Mesenchymal stem cell (in vitro differentiated cells and primary cell): ENCODE measurements around the gene CDH5.

Experiments used
- DNase-seq: peaks from one replicate; pipeline ENCODE4 v3.0.0-alpha.2; 2013
- H2AFZ ChIP-seq: one replicate; pipeline ENCODE4 v1.6.1; 2013; ENCODE audit warnings: low read depth, mild to moderate bottlenecking, control low read depth, inconsistent platforms, low read length, moderate library complexity
- H2AK5ac ChIP-seq: 2 replicates; pipeline ENCODE4 v1.6.1; 2013; ENCODE audit warnings: low read length, moderate library complexity, mild to moderate bottlenecking, inconsistent platforms; ENCODE audit not compliant: severe bottlenecking
- H2BK120ac ChIP-seq: one replicate; pipeline ENCODE4 v1.6.1; 2013; ENCODE audit warnings: low read depth, mild to moderate bottlenecking, inconsistent platforms, low read length, moderate library complexity
- H2BK12ac ChIP-seq, 2 experiments: one replicate each; pipeline ENCODE4 v1.6.1; 2013; ENCODE audit warnings: inconsistent platforms in 2 of 2, low read length in 2 of 2, mild to moderate bottlenecking in 2 of 2, moderate library complexity in 2 of 2, control low read depth in 1 of 2
- H2BK15ac ChIP-seq: one replicate; pipeline ENCODE4 v1.6.1; 2013; ENCODE audit warnings: mild to moderate bottlenecking, low read depth, inconsistent platforms; ENCODE audit not compliant: poor library complexity, severe bottlenecking
- H2BK5ac ChIP-seq: 2 replicates; pipeline ENCODE4 v1.6.1; 2013; ENCODE audit warnings: low read depth, mild to moderate bottlenecking, low read length, control low read depth, inconsistent platforms; ENCODE audit not compliant: poor library complexity, severe bottlenecking
- H3K14ac ChIP-seq, 2 experiments: one replicate each; pipeline ENCODE4 v1.6.1; 2013; ENCODE audit warnings: inconsistent platforms in 2 of 2, low read length in 2 of 2, control low read depth in 1 of 2, mild to moderate bottlenecking in 1 of 2, moderate library complexity in 1 of 2
- H3K18ac ChIP-seq, 2 experiments: one replicate each; pipeline ENCODE4 v1.6.1; 2013; ENCODE audit warnings: inconsistent platforms in 2 of 2, low read length in 2 of 2, control low read depth in 1 of 2, low read depth in 1 of 2, mild to moderate bottlenecking in 1 of 2
- H3K23ac ChIP-seq, 2 experiments: one replicate each; pipeline ENCODE4 v1.6.1; 2013; ENCODE audit warnings: inconsistent platforms in 2 of 2, low read length in 2 of 2, mild to moderate bottlenecking in 2 of 2, moderate library complexity in 2 of 2, control low read depth in 1 of 2
- H3K27ac ChIP-seq: 2 replicates; pipeline ENCODE4 v1.5.1; 2013; ENCODE audit warnings: mild to moderate bottlenecking, moderate library complexity, low read length, control low read depth, inconsistent platforms; ENCODE audit not compliant: poor library complexity, severe bottlenecking
- H3K27me3 ChIP-seq, 2 experiments: 2 replicates each; pipeline versions ENCODE4 v1.6.1 to v1.7.0; 2013; ENCODE audit warnings: low read length in 2 of 2, mild to moderate bottlenecking in 2 of 2, moderate library complexity in 2 of 2, control low read depth in 1 of 2, inconsistent platforms in 1 of 2; ENCODE audit not compliant: control insufficient read depth in 1 of 2, insufficient read depth in 1 of 2
- H3K36me3 ChIP-seq, 2 experiments: 2 replicates each; pipeline versions ENCODE4 v1.6.1 to v1.7.0; 2013; ENCODE audit warnings: low read length in 2 of 2, control low read depth in 1 of 2, inconsistent platforms in 1 of 2, low read depth in 1 of 2, mild to moderate bottlenecking in 1 of 2; ENCODE audit not compliant: insufficient read depth in 2 of 2, control insufficient read depth in 1 of 2
- H3K4ac ChIP-seq, 2 experiments: one replicate each; pipeline ENCODE4 v1.6.1; 2013; ENCODE audit warnings: inconsistent platforms in 2 of 2, low read length in 2 of 2, mild to moderate bottlenecking in 2 of 2, moderate library complexity in 2 of 2, control low read depth in 1 of 2, low read depth in 1 of 2
- H3K4me1 ChIP-seq: 2 replicates; pipeline ENCODE4 v1.6.1; 2013; ENCODE audit warnings: low read depth, low read length, control low read depth; ENCODE audit not compliant: control insufficient read depth, insufficient read depth
- H3K4me2 ChIP-seq: 2 replicates; pipeline ENCODE4 v1.6.1; 2013; ENCODE audit warnings: low read length, mild to moderate bottlenecking, inconsistent platforms; ENCODE audit not compliant: poor library complexity, severe bottlenecking
- H3K4me3 ChIP-seq, 2 experiments: 2 replicates each; pipeline versions ENCODE4 v1.5.1 to v1.7.0; 2013; ENCODE audit warnings: low read length in 2 of 2, mild to moderate bottlenecking in 2 of 2, control low read depth in 1 of 2, low read depth in 1 of 2; ENCODE audit not compliant: insufficient read depth in 1 of 2
- H3K79me1 ChIP-seq: replicated peaks from 2 replicates; pipeline ENCODE4 v1.6.1; 2013; ENCODE audit warnings: mild to moderate bottlenecking, control low read depth, low read length, inconsistent platforms; ENCODE audit not compliant: poor library complexity, severe bottlenecking
- H3K9ac ChIP-seq: 2 replicates; pipeline ENCODE4 v1.7.0; 2013; ENCODE audit warnings: mild to moderate bottlenecking, low read length, moderate library complexity
- H3K9me3 ChIP-seq: 2 replicates; pipeline ENCODE4 v1.7.0; 2013; ENCODE audit warnings: mild to moderate bottlenecking, low read length; ENCODE audit not compliant: control insufficient read depth
- H4K8ac ChIP-seq: one replicate; pipeline ENCODE4 v1.6.1; 2013; ENCODE audit warnings: inconsistent platforms, mild to moderate bottlenecking, low read length, moderate library complexity
- H4K91ac ChIP-seq: one replicate; pipeline ENCODE4 v1.6.1; 2013; ENCODE audit warnings: mild to moderate bottlenecking, low read length, inconsistent platforms
- WGBS: methylation state at CpG from one replicate; pipeline ENCODE4 v1.1.7; 2013; ENCODE audit warnings: mixed read lengths; 5-methylcytosine and 5-hydroxymethylcytosine counted together

The CDH5 gene

GRCh38 chr16:66431760-66432159 lies 65.3 kb downstream of the CDH5 start:
- Histone ChIP-seq H2BK12ac (no peak overlapping the region), H3K4me2 (no peak overlapping the region), H3K9ac (no peak overlapping the region), H3K18ac (no peak overlapping the region), H3K27me3 (peaks cover 0 to 31% of the 10 kb centered on the region in 2 experiments), H3K23ac (no peak overlapping the region), H2BK15ac (no peak overlapping the region), H3K14ac (no peak overlapping the region), H2BK5ac (no peak overlapping the region), H2BK120ac (no peak overlapping the region), H3K4ac (no peak overlapping the region), H4K91ac (no peak overlapping the region), H3K27ac (no peak overlapping the region), H3K4me3 (no peak overlapping the region), H4K8ac (no peak overlapping the region), H3K36me3 (peaks cover 0 to 7% of the 10 kb centered on the region in 2 experiments), H3K4me1 (peaks cover 39% of the 10 kb centered on the region), H2AFZ (no peak overlapping the region), H3K79me1 (peaks cover 15% of the 10 kb centered on the region), H2AK5ac (no peak overlapping the region), H3K9me3 (no peaks in the 10 kb centered on the region)
- no peak for DNase-seq
- WGBS = 88% methylated on average over 8 of the region's 8 CpGs

GRCh38 chr16:66432429-66432828 lies 65.9 kb downstream of the CDH5 start:
- no peak overlapping the region for H3K18ac ChIP-seq
- H2BK15ac ChIP-seq = no peak overlapping the region
- H3K4me3 ChIP-seq = no peak overlapping the region
- no peak for DNase-seq
- H4K8ac ChIP-seq = no peak overlapping the region
- no peak overlapping the region for H2BK120ac ChIP-seq
- no peak overlapping the region for H3K14ac ChIP-seq
- no peak overlapping the region for H2BK5ac ChIP-seq
- H3K4me2 ChIP-seq = no peak overlapping the region
- peaks cover 0 to 11% of the 10 kb centered on the region in 2 experiments for H3K36me3 ChIP-seq
- H3K9ac ChIP-seq = no peak overlapping the region
- peaks cover 18% of the 10 kb centered on the region for H3K79me1 ChIP-seq
- peaks cover 41% of the 10 kb centered on the region for H3K4me1 ChIP-seq
- H4K91ac ChIP-seq = no peak overlapping the region
- no peak overlapping the region for H2BK12ac ChIP-seq
- WGBS = 95% methylated on average over 5 of the region's 5 CpGs
- H3K23ac ChIP-seq = no peak overlapping the region
- H2AK5ac ChIP-seq = no peak overlapping the region
- no peak overlapping the region for H3K4ac ChIP-seq
- no peak overlapping the region for H3K27ac ChIP-seq
- no peak overlapping the region for H2AFZ ChIP-seq
- no peaks in the 10 kb centered on the region for H3K9me3 ChIP-seq
- H3K27me3 ChIP-seq = peaks cover 0 to 31% of the 10 kb centered on the region in 2 experiments

- Histone ChIP-seq H3K27me3 (peaks cover 5 to 10% of the 10 kb centered on the region in 2 experiments), H3K9ac (no peak overlapping the region), H3K9me3 (no peaks in the 10 kb centered on the region), H2BK12ac (no peak overlapping the region), H2BK120ac (no peak overlapping the region), H2AFZ (no peak overlapping the region), H3K18ac (no peak overlapping the region), H3K4me1 (peaks cover 26% of the 10 kb centered on the region), H3K27ac (no peak overlapping the region), H3K36me3 (peaks cover 0 to 30% of the 10 kb centered on the region in 2 experiments), H3K4ac (no peak overlapping the region), H2BK15ac (no peak overlapping the region), H4K91ac (no peak overlapping the region), H3K4me3 (no peak overlapping the region), H4K8ac (no peak overlapping the region), H3K79me1 (peaks cover 24% of the 10 kb centered on the region), H2BK5ac (no peak overlapping the region), H3K23ac (no peak overlapping the region), H3K4me2 (no peak overlapping the region), H3K14ac (no peak overlapping the region), H2AK5ac (peak overlapping the region; percentile 3)
- 92% methylated on average over 9 of the region's 9 CpGs for WGBS
- DNase-seq = no peak
These were observed 68.3 kb downstream of the CDH5 start for GRCh38 chr16:66434619-66435430.

GRCh38 chr16:66435896-66436295 lies 69.4 kb downstream of the CDH5 start:
- Histone ChIP-seq H3K4me1 (peaks cover 26% of the 10 kb centered on the region), H3K4me3 (no peak overlapping the region), H3K36me3 (peaks cover 0 to 37% of the 10 kb centered on the region in 2 experiments), H2AFZ (no peak overlapping the region), H3K14ac (no peak overlapping the region), H3K27me3 (peaks cover 5 to 10% of the 10 kb centered on the region in 2 experiments), H2BK15ac (no peak overlapping the region), H3K9me3 (no peaks in the 10 kb centered on the region), H3K27ac (no peak overlapping the region), H2BK12ac (no peak overlapping the region), H3K23ac (no peak overlapping the region), H2BK120ac (no peak overlapping the region), H3K4me2 (no peak overlapping the region), H2AK5ac (no peak overlapping the region), H3K4ac (no peak overlapping the region), H3K79me1 (peaks cover 26% of the 10 kb centered on the region), H4K91ac (no peak overlapping the region), H4K8ac (no peak overlapping the region), H2BK5ac (no peak overlapping the region), H3K9ac (no peak overlapping the region), H3K18ac (no peak overlapping the region)
- WGBS = 100% methylated on average over 1 of the region's 1 CpG
- DNase-seq = no peak
